Left ventricle myocardium inferior (tissue), 1 donor: Measurements from ENCODE around the gene SERPINC1. TPM values are rescaled to one million over a fixed set of nuclear protein-coding genes. Genes with fewer than 3 reads are reported as not detected.

ENCODE experiments used
- DNase-seq: peaks from one replicate; pipeline ENCODE4 v3.0.0-alpha.2; 2020
- H3K27ac ChIP-seq: fragments of 200-600 bp; replicated peaks from 2 replicates; pipeline ENCODE4 v1.8.0; 2021
- H3K27me3 ChIP-seq: fragments of 200-600 bp; 2 replicates; pipeline ENCODE4 v1.8.0; 2021; ENCODE audit warnings: low read depth
- H3K36me3 ChIP-seq: fragments of 200-600 bp; 2 replicates; pipeline ENCODE4 v1.8.0; 2021
- H3K4me1 ChIP-seq: fragments of 200-600 bp; 2 replicates; pipeline ENCODE4 v1.8.0; 2021
- H3K4me3 ChIP-seq: fragments of 200-600 bp; 2 replicates; pipeline ENCODE4 v1.8.0; 2021; ENCODE audit warnings: mild to moderate bottlenecking, moderate library complexity
- H3K9me3 ChIP-seq: fragments of 200-600 bp; replicated peaks from 2 replicates; pipeline ENCODE4 v1.8.0; 2021
- intact Hi-C: fragments of 100-400 bp; cut with micrococcal nuclease; formaldehyde crosslinking; loops from one replicate; pipeline ENCODE4 v1.11.0; 2022
- total RNA-seq: library from RNA; stranded (reverse); fragmentation: NEBNext Ultra II Directional; extraction: Animal tissue kit (Norgen Biotek cat#: 25700); gene quantifications from one replicate; pipeline ENCODE4 v1.2.1, GENCODE V29; 2021
- TF ChIP-seq, protein P1 (sequence below): fragments of 200-600 bp; IDR thresholded peaks from 2 replicates; pipeline ENCODE4 v1.8.0; 2021; ENCODE audit warnings: antibody characterized with exemption, mild to moderate bottlenecking, borderline replicate concordance
- donor health status: DM: no; HTN: yes; CAD: no; lungs with severe emphysema.

SERPINC1 gene
- total RNA-seq, 1 donor from 2014 or later: not detected

- Histone ChIP-seq H3K27ac (peak overlapping the region; percentile 99), H3K27me3 (no peaks in the 10 kb centered on the region), H3K9me3 (no peaks in the 10 kb centered on the region), H3K4me3 (peak overlapping the region; percentile 95), H3K36me3 (peaks cover 34% of the 10 kb centered on the region), H3K4me1 (peaks cover 70% of the 10 kb centered on the region)
- intact Hi-C loops: no loop called here
- DNase-seq: no peak
- TF ChIP-seq, protein P1, sequence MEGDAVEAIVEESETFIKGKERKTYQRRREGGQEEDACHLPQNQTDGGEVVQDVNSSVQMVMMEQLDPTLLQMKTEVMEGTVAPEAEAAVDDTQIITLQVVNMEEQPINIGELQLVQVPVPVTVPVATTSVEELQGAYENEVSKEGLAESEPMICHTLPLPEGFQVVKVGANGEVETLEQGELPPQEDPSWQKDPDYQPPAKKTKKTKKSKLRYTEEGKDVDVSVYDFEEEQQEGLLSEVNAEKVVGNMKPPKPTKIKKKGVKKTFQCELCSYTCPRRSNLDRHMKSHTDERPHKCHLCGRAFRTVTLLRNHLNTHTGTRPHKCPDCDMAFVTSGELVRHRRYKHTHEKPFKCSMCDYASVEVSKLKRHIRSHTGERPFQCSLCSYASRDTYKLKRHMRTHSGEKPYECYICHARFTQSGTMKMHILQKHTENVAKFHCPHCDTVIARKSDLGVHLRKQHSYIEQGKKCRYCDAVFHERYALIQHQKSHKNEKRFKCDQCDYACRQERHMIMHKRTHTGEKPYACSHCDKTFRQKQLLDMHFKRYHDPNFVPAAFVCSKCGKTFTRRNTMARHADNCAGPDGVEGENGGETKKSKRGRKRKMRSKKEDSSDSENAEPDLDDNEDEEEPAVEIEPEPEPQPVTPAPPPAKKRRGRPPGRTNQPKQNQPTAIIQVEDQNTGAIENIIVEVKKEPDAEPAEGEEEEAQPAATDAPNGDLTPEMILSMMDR: no peak
Measured at GRCh38 chr1:173869021-173869359, 48.1 kb downstream of the SERPINC1 start.

DNA sequence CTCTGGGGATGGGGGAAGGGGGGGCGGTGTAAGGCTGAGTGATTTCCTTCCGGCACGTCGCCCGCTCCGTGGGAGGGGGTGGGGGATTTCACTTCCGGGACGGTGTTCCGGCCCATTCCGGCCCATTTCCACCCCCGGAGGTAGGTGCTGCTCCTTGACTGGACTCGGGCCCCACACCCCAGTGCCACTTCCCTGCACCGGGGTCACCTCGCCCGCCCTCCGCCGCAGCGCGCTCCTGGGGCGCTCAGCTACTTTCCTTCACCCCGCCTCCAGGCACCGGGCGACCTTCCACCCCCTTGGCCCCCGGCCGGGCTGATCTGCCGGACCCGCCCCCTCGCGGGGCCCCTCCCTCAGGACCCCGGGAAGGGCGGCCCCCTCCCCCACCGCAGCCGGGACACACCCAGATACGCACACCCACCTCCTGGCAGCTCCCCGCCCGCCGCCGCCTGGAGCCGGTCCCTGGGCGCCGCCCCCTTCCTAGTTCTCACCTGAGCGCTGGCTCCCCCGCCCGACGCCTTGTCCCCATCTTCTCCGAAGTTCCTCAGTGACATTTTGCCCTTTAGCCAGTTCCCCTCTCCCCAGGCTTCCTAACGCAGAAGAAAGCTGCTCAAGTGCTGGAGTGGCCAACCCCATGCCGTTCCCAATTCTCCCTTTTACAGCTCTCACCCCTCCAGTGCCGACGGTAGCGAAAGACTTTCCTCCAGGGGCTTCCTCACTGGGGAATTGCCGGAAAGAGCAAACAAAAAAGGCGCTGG, 48.7 kb downstream of the SERPINC1 start, which contains the start of gene ZBTB37:
TSS of gene ZBTB37 (plus strand) at position 115 of the 755 bp plus-strand sequence. CDS start 1,846 bp downstream, outside the sequence.
- Histone ChIP-seq H3K36me3 (peaks cover 35% of the 10 kb centered on the region), H3K4me3 (peak within 1 kb of the TSS; percentile 95), H3K27ac (peak within 1 kb of the TSS; percentile 99), H3K4me1 (peaks cover 70% of the 10 kb centered on the region), H3K27me3 (no peaks in the 10 kb centered on the region), H3K9me3 (no peaks in the 10 kb centered on the region)
- TF ChIP-seq, protein P1: no peak
- peak; percentile 88 for DNase-seq
- intact Hi-C loops: no loop called here

DNA sequence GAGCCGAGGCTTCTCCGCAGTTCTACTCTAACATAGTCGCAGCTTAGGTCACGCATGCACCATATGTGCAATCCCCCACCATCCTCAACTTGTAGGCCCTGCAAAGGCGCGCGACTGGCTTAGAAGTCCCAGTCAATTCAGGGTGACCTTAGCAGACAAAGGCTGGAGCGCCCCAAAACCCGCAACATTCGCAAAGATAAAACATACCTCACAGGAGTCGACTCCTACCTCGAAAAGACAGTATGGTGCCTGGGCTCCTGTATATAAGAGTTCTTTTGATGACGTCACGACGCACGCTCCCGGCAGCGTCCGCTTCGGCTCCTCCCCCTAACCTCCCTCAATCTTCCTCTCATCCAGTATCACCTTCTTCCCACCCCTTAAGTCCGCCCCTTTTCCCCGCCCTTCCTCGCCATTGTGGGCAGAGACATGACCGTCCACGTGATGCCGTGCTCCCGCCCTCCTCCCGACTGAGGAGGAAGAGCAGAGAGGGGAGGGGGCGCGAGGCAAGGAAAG, 49.3 kb downstream of the SERPINC1 start, which contains the start of gene GAS5:
TSS of gene GAS5 (minus strand) at position 237 of the 513 bp plus-strand sequence.
- H3K9me3 ChIP-seq: no peaks in the 10 kb centered on the region
- no peaks in the 10 kb centered on the region for H3K27me3 ChIP-seq
- peak; percentile 98 for DNase-seq
- intact Hi-C loops: no loop called here
- H3K36me3 ChIP-seq: peaks cover 39% of the 10 kb centered on the region
- peaks cover 70% of the 10 kb centered on the region for H3K4me1 ChIP-seq
- TF ChIP-seq, protein P1: no peak
- H3K4me3 ChIP-seq: peak within 1 kb of the TSS; percentile 95
- H3K27ac ChIP-seq: peak within 1 kb of the TSS; percentile 99

DNA sequence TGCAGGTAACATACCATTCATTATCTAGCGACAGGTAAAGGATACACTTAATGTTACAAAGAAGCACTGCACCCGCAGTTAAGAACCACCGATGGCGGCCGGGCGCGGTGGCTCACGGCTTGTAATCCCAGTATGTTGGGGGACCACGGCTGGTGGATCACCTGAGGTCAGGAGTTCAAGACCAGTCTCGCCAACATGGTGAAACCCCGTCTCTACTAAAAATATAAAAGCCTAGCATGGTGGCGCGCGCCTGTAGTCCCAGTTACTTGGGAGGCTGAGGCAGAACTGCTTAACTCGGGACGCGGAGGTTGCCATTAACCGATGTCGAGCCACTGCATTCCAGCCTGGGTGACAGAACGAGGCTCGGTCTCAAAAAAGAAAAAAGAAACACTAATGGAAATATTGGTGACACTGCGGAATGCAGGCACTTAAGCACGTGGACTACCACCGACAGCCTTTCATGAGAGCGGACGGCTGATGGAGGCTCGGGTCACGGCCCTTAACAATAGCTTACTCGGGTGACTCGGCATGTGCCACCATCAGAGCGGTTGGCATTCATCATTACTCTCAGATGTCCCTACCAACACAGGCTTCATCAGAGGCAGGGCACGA, 49.9 kb downstream of the SERPINC1 start:
- no peaks in the 10 kb centered on the region for H3K27me3 ChIP-seq
- peak overlapping the region; percentile 99 for H3K27ac ChIP-seq
- H3K4me3 ChIP-seq: peak overlapping the region; percentile 95
- no peaks in the 10 kb centered on the region for H3K9me3 ChIP-seq
- TF ChIP-seq, protein P1: no peak
- H3K36me3 ChIP-seq: peaks cover 44% of the 10 kb centered on the region
- intact Hi-C loops: no loop called here
- no peak for DNase-seq
- H3K4me1 ChIP-seq: peaks cover 70% of the 10 kb centered on the region

- Histone ChIP-seq H3K9me3 (no peaks in the 10 kb centered on the region), H3K4me3 (peak overlapping the region; percentile 95), H3K4me1 (peaks cover 70% of the 10 kb centered on the region), H3K36me3 (peaks cover 51% of the 10 kb centered on the region), H3K27me3 (no peaks in the 10 kb centered on the region), H3K27ac (peak overlapping the region; percentile 99)
- intact Hi-C loops: no loop called here
- TF ChIP-seq, protein P1: no peak
- no peak for DNase-seq
Measured at GRCh38 chr1:173866413-173867115, 50.6 kb downstream of the SERPINC1 start.
